ENCODE measurements around the gene KCTD3.

KCTD3 gene

GRCh38 chr1:215661033-215661432 lies 93.9 kb downstream of the KCTD3 start:
- DNase-seq: no peak

GRCh38 chr1:215665215-215665614 lies 98.1 kb downstream of the KCTD3 start:
- no peak for DNase-seq

GRCh38 chr1:215667761-215668160 lies 100.7 kb downstream of the KCTD3 start:
- DNase-seq: no peak

GRCh38 chr1:215669806-215670491 lies 102.8 kb downstream of the KCTD3 start:
- DNase-seq: no peak

Measured in suppressor macrophage treated with lipopolysaccharide for 4 hours (primary cell).